T-helper 2 cell treated with Interferon-gamma antibody and Interleukin-4, amounts not matched to agents 100 ng/mL and 5 ng/mL, for 36 hours (primary cell): ENCODE data around the gene GATAD2B. TPM values are rescaled to one million over a fixed set of nuclear protein-coding genes. Genes with fewer than 3 reads are reported as not detected.

Experiments
- intact Hi-C: fragments of 100-400 bp; cut with micrococcal nuclease; formaldehyde crosslinking; loops from one replicate; pipeline ENCODE4 v1.15.1; 2023
- total RNA-seq: library from RNA; stranded (reverse); gene quantifications from 2 replicates; pipeline ENCODE4 v1.2.3, GENCODE V29; 2022

The GATAD2B gene
- total RNA-seq, 1 donor from 2014 or later: 65.7 TPM

- intact Hi-C loops: loop anchor here (1.0 to 5.0 kb wide), 4 partner anchors 56 to 209 kb away; partner anchors contain the start of genes CRTC2, GATAD2B, INTS3 and RPS27
Observed at GRCh38 chr1:153783233-153784190, 139.3 kb downstream of the GATAD2B start.

- intact Hi-C loops: loop anchor here (1.0 to 5.0 kb wide), 4 partner anchors 55 to 210 kb away; partner anchors contain the start of genes CRTC2, GATAD2B, INTS3 and RPS27
Observed at GRCh38 chr1:153782648-153783047, 140.1 kb downstream of the GATAD2B start.

- intact Hi-C loops: loop anchor here (5.0 kb wide), 3 partner anchors 53 to 212 kb away; partner anchors contain the start of genes GATAD2B, INTS3 and RPS27
Observed at GRCh38 chr1:153780551-153780950, 142.2 kb downstream of the GATAD2B start.

GRCh38 chr1:153779781-153780541, 142.8 kb downstream of the GATAD2B start:
- intact Hi-C loops: loop anchor here (5.0 to 10.0 kb wide), 4 partner anchors 53 to 212 kb away; partner anchors contain the start of genes GATAD2B, ILF2, INTS3 and NPR1

GRCh38 chr1:153778824-153779519, 143.8 kb downstream of the GATAD2B start:
- intact Hi-C loops: loop anchor here (10.0 kb wide), 1 partner anchor 104 kb away; the partner anchor contains the start of genes ILF2 and NPR1

GRCh38 chr1:153778051-153778823, 144.5 kb downstream of the GATAD2B start:
- intact Hi-C loops: loop anchor here (10.0 kb wide), 1 partner anchor 103 kb away; the partner anchor contains the start of genes ILF2 and NPR1

GRCh38 chr1:153777648-153778047, 145.1 kb downstream of the GATAD2B start:
- intact Hi-C loops: loop anchor here (10.0 kb wide), 1 partner anchor 103 kb away; the partner anchor contains the start of genes ILF2 and NPR1

GRCh38 chr1:153776845-153777370, 145.9 kb downstream of the GATAD2B start:
- intact Hi-C loops: loop anchor here (10.0 kb wide), 1 partner anchor 102 kb away; the partner anchor contains the start of genes ILF2 and NPR1

GRCh38 chr1:153776352-153776751, 146.4 kb downstream of the GATAD2B start:
- intact Hi-C loops: loop anchor here (10.0 kb wide), 1 partner anchor 102 kb away; the partner anchor contains the start of genes ILF2 and NPR1

GRCh38 chr1:153775458-153776327, 147.1 kb downstream of the GATAD2B start:
- intact Hi-C loops: loop anchor here (10.0 kb wide), 1 partner anchor 101 kb away; the partner anchor contains the start of genes ILF2 and NPR1

GRCh38 chr1:153774780-153775457, 147.9 kb downstream of the GATAD2B start, which contains the start of gene SLC27A3:
SLC27A3 (plus strand) TSS chr1:153775407; CDS start chr1:153775498, 91 bp downstream.
- intact Hi-C loops: loop anchor here (10.0 kb wide), 1 partner anchor 100 kb away; the partner anchor contains the start of genes ILF2 and NPR1

GRCh38 chr1:153774026-153774595, 148.7 kb downstream of the GATAD2B start:
- intact Hi-C loops: loop anchor here (10.0 kb wide), 1 partner anchor 99 kb away; the partner anchor contains the start of genes ILF2 and NPR1

GRCh38 chr1:153773096-153773921, 149.5 kb downstream of the GATAD2B start:
- intact Hi-C loops: loop anchor here (10.0 kb wide), 1 partner anchor 99 kb away; the partner anchor contains the start of genes ILF2 and NPR1

- intact Hi-C loops: loop anchor here (10.0 kb wide), 1 partner anchor 97 kb away; the partner anchor contains the start of genes ILF2 and NPR1
Observed at GRCh38 chr1:153771841-153772593, 150.8 kb downstream of the GATAD2B start.

GRCh38 chr1:153771261-153771660, 151.5 kb downstream of the GATAD2B start:
- intact Hi-C loops: loop anchor here (10.0 kb wide), 1 partner anchor 96 kb away; the partner anchor contains the start of genes ILF2 and NPR1
